Peyer's patch (tissue), 4 donors: Measurements from ENCODE around the gene KPNA3.

Experiments
- CTCF ChIP-seq, 6 experiments: fragments of 450-650 bp in 4 of 6; fragments of 200-600 bp in 2 of 6; sonication (generic) in 1 of 6; IDR thresholded peaks; one replicate each; pipeline ENCODE4 v1.5.1; 2017 to 2019; ENCODE audit warnings: antibody characterized with exemption in 6 of 6, mild to moderate bottlenecking in 3 of 6, moderate library complexity in 1 of 6
- POLR2A ChIP-seq, 2 donors: fragments of 450-650 bp; IDR thresholded peaks; one replicate each; pipeline ENCODE4 v1.5.1; 2017; ENCODE audit warnings: antibody characterized with exemption in 2 of 2, mild to moderate bottlenecking in 2 of 2, moderate library complexity in 2 of 2

- TF ChIP-seq CTCF (IDR thresholded peaks at IDR 0.05), result no peak
- TF ChIP-seq POLR2A (IDR thresholded peaks at IDR 0.05), result no peak
These were observed 140.7 kb downstream of the KPNA3 start for GRCh38 chr13:49651570-49652354.
